Kidney (tissue), 14 donors: Measurements from ENCODE around the gene NFE2L2. TPM values are rescaled to one million over a fixed set of nuclear protein-coding genes. Genes with fewer than 3 reads are reported as not detected.
A peak's percentile ranks its signal among the peaks of the same experiment; 100 is the strongest.

Experiments
- DNase-seq, 5 donors: peaks; one replicate each; pipeline ENCODE4 v3.0.0-alpha.2; 2013 to 2020
- FAIRE-seq: peaks from 2 replicates; lab custom pipeline; 2012; peaks lifted over from hg19 to GRCh38; lab: Jason Lieb, UNC
- H3K27ac ChIP-seq, 2 donors: one replicate each; pipeline ENCODE4 v1.7.0; 2013; ENCODE audit warnings: low read depth in 2 of 2, low read length in 2 of 2, inconsistent platforms in 1 of 2
- H3K27me3 ChIP-seq: one replicate; pipeline ENCODE4 v1.7.1; 2013; ENCODE audit warnings: low read length, inconsistent platforms; ENCODE audit not compliant: control insufficient read depth, insufficient read depth
- H3K36me3 ChIP-seq, 3 donors: one replicate each; pipeline versions ENCODE4 v1.7.0 to v1.7.1; 2013; ENCODE audit warnings: low read length in 3 of 3, control low read depth in 1 of 3, inconsistent platforms in 1 of 3; ENCODE audit not compliant: insufficient read depth in 3 of 3, control insufficient read depth in 2 of 3
- H3K4me1 ChIP-seq, 3 donors: one replicate each; pipeline versions ENCODE4 v1.7.0 to v1.7.1; 2013; ENCODE audit warnings: low read length in 3 of 3, inconsistent platforms in 1 of 3, low read depth in 1 of 3; ENCODE audit not compliant: control insufficient read depth in 2 of 3, insufficient read depth in 2 of 3
- H3K4me3 ChIP-seq, 3 donors: one replicate each; pipeline versions ENCODE4 v1.7.0 to v1.8.1; 2013; ENCODE audit warnings: low read length in 3 of 3, control low read depth in 1 of 3, inconsistent platforms in 1 of 3
- H3K9ac ChIP-seq, 3 donors: one replicate each; pipeline versions ENCODE4 v1.7.0 to v1.7.1; 2013; ENCODE audit warnings: low read length in 3 of 3, control low read depth in 1 of 3, inconsistent platforms in 1 of 3
- H3K9me3 ChIP-seq, 3 donors: one replicate each; pipeline versions ENCODE4 v1.7.0 to v1.7.1; 2013; ENCODE audit warnings: low read length in 3 of 3, control low read depth in 1 of 3, inconsistent platforms in 1 of 3; ENCODE audit not compliant: control insufficient read depth in 2 of 3, insufficient read depth in 1 of 3
- CTCF ChIP-seq: IDR thresholded peaks from 3 replicates; pipeline ENCODE4 v1.5.1; 2012; ENCODE audit warnings: mild to moderate bottlenecking, moderate library complexity, borderline replicate concordance; ENCODE audit not compliant: insufficient read depth; ENCODE audit errors: extremely low read depth
- intact Hi-C: fragments of 100-400 bp; cut with DNase I; formaldehyde crosslinking; loops from one replicate; pipeline ENCODE4 v1.11.1; 2022
- polyA plus RNA-seq: library from polyadenylated mRNA; stranded (reverse); fragments of 350-450 nt; fragmentation: Illumina TruSeq; extraction: RNeasy Lipid Tissue Mini Kit (QIAGEN cat#74804); gene quantifications from one replicate; pipeline ENCODE4 v1.2.3, GENCODE V29; 2014; ENCODE audit warnings: low read depth, low replicate concordance; ENCODE audit not compliant: insufficient read depth
- total RNA-seq: library from RNA; stranded (reverse); fragmentation: NEBNext Ultra II Directional; extraction: Animal tissue kit (Norgen Biotek cat#: 25700); gene quantifications from one replicate; pipeline ENCODE4 v1.2.1, GENCODE V29; 2021
- donor health status: control.
- donor health status: control.
- donor health status: control.
- donor health status: control.
- donor health status: control.
- donor health status: DM: yes; HTN: yes; CAD: no.
- donor health status: Normal renal cell carcinoma (clear cell type).

Gene NFE2L2
- total and polyA plus RNA-seq, 2 donors from 2014 or later, result 105 to 149 TPM

GRCh38 chr2:177264209-177264692 is 276 bp downstream of the NFE2L2 start:
- Histone ChIP-seq H3K9me3 (no peaks in the 10 kb centered on the region), H3K27ac (peak overlapping the region; percentile 99), H3K36me3 (no peaks in the 10 kb centered on the region), H3K27me3 (no peaks in the 10 kb centered on the region), H3K9ac (peak overlapping the region in 2 of 3 donors; percentile 89 to 94), H3K4me1 (peaks cover 2 to 13% (median 8%) of the 10 kb centered on the region in 3 donors), H3K4me3 (peak overlapping the region; percentile 22 to 74 (median 26))
- FAIRE-seq (no peak), DNase-seq (peak in 2 of 5 donors; percentile 66 to 69)
- no peak for TF ChIP-seq CTCF
- intact Hi-C loops, result no loop called here

- Histone ChIP-seq H3K4me1 (peaks cover 2 to 15% (median 8%) of the 10 kb centered on the region in 3 donors), H3K36me3 (no peaks in the 10 kb centered on the region), H3K9me3 (no peaks in the 10 kb centered on the region), H3K27me3 (no peaks in the 10 kb centered on the region), H3K27ac (peak overlapping the region; percentile 99), H3K4me3 (peak overlapping the region; percentile 74 to 95 (median 91)), H3K9ac (peak overlapping the region; percentile 89 to 95 (median 94))
- FAIRE-seq, result no peak
- TF ChIP-seq CTCF, result peak; percentile 89
- intact Hi-C loops, result no loop called here
- DNase-seq, result peak; percentile 97 to 99 (median 99)
Measured at GRCh38 chr2:177263451-177264208, 897 bp downstream of the NFE2L2 start.

GRCh38 chr2:177262958-177263450 is 1.5 kb downstream of the NFE2L2 start:
- H3K27ac ChIP-seq, result peak overlapping the region; percentile 99
- no peak for DNase-seq
- H3K27me3 ChIP-seq, result no peaks in the 10 kb centered on the region
- H3K4me3 ChIP-seq, result peak overlapping the region; percentile 74 to 95 (median 91)
- peaks cover 2 to 16% (median 8%) of the 10 kb centered on the region in 3 donors for H3K4me1 ChIP-seq
- FAIRE-seq, result no peak
- TF ChIP-seq CTCF, result no peak
- H3K9ac ChIP-seq, result peak overlapping the region; percentile 81 to 95 (median 87)
- H3K36me3 ChIP-seq, result peaks cover 0 to 2% (median 0%) of the 10 kb centered on the region in 3 donors
- intact Hi-C loops, result no loop called here
- no peaks in the 10 kb centered on the region for H3K9me3 ChIP-seq
